Measurements from ENCODE around the gene MRPL43.

- no peak for TF ChIP-seq CTCF (IDR thresholded peaks at IDR 0.05; ENCODE audit: low read depth, low read length)
- TF ChIP-seq EZH2phosphoT487 (IDR thresholded peaks at IDR 0.05; ENCODE audit: low read depth): no peak
Measured at GRCh38 chr10:100986623-100986951, 710 bp downstream of the MRPL43 start.
